Retinal pigment epithelial cell (primary cell): ENCODE results near the gene ARHGAP10.

Experiments
- DNase-seq: peaks from one replicate; pipeline ENCODE4 v3.0.0-alpha.2; 2010; ENCODE audit warnings: low read depth
- H3K4me3 ChIP-seq: 2 replicates; pipeline ENCODE4 v1.5.1; 2011; ENCODE audit warnings: mild to moderate bottlenecking, low read length, control low read depth, moderate library complexity
- CTCF ChIP-seq: conservative IDR thresholded peaks from 2 replicates; pipeline ENCODE4 v1.5.1; 2011; ENCODE audit warnings: low read depth, low read length, control low read depth, inconsistent platforms

Gene ARHGAP10

DNA sequence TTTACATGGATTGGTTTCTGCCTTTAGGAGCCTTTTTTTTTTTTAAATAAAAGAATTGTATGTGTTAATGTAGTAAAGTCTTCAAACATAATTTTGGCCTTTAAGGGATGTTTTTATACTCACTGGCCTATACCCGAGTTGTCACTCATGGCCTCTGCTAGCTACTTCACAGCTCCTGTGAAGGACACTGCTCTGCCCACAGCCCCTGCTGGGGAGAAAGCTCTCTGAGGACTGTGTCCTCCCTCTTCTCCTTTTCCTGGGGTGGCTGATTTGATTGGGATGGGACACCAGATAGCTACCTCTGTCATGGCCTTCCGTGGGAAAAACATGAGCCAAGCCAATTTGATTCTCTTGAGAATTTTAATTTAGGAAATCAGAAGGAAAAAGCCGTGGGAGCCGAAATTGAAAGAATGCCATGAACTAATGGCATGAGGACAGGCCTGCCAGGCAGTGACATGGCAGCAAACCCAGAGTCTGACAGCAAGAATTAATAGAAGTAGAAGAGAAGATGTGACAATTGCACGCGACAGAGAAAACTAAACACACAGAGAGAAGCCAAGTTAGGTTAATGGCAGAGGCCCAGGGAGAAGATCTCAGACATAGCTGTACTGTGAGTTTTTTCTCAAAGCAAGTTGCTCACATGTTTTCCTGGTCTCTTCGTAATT is 81.4 kb downstream of the ARHGAP10 start:
- no peak for DNase-seq
- no peak overlapping the region for H3K4me3 ChIP-seq
- TF ChIP-seq CTCF, result no peak

- H3K4me3 ChIP-seq, result no peak overlapping the region
- no peak for TF ChIP-seq CTCF
- DNase-seq, result no peak
Observed at GRCh38 chr4:147813973-147814372, 82.1 kb downstream of the ARHGAP10 start.

- TF ChIP-seq CTCF, result no peak
- no peak for DNase-seq
- H3K4me3 ChIP-seq, result no peak overlapping the region
Observed at GRCh38 chr4:147814376-147814775, 82.5 kb downstream of the ARHGAP10 start.

DNA sequence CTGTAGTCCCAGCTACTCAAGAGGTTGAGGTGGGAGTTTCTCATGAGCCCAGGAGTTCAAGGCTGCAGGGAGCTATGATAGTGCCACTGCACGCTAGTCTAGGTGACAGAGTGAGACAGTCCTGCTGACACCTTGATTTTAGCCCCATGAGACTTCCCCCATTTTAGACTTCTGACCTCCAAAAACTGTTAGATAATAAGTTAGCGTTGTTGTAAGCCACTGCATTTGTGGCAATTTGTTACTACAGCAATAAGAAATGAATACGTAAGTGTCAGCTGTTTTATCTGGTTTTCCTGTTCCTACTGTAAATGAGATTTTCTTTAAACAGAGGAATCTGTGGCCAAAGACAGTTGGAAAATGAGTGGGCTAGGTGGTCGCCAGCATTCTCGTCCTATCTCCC is 83.9 kb downstream of the ARHGAP10 start:
- TF ChIP-seq CTCF, result no peak
- no peak for DNase-seq
- H3K4me3 ChIP-seq, result no peak overlapping the region

DNA sequence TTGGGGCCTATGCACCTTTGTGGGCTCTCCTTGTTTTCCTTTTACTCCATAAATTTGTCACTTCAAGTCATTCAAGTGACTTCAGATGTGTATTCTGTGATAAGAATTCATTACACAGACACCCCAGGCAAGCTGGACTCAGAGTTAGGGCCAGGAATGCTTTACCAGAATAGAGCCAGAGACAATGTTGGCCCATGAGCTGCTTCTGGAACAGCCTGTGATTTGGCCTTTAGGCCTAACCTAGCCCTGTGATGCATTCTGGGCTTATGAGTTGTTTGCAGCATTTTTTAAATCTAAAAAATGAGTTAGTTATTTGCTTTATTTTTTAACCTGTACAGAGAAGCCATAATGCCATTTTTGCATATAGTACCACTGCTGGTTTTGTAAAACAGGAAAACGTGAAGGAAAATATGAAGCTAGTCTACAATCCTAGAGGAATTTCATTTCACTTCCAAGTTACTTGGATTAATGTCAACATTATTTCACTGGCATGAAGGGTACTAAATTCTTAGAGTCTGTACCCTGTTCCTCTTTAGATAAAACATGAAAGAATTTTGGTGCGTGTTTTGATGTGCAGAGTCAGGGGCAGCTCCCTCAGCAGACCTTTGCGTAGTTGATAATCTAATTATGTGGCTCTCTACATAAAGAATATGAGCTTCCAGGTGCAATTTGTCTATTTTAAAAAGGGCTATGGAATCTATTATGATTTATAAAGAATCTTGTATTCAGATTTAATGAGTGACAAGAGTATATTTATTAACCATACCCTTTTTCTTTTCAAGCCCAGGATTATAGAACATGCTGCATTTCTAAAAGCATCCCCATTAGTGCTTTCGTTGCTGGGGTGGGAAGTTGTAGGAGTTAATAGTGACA is 84.7 kb downstream of the ARHGAP10 start:
- TF ChIP-seq CTCF, result no peak
- H3K4me3 ChIP-seq, result no peak overlapping the region
- no peak for DNase-seq

DNA sequence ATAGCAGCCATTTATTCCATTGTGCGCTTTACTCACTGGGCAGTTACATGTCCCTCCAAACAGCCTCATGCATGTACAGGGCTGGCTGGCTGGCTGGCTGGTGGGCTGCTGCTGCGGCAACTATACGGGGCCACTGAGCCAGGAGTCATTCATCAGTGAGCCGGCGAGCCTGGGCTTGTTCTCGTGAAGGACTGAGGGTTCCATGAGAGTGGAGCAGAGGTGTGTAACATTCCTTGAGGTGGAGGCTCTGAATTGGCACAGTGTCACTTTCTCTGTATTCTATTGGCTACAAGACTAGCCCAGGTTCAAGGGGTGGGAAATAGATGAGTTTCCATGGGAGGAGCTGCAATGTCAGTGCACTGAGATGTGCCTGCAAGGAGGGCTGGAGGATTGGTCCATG is 89.1 kb downstream of the ARHGAP10 start:
- DNase-seq, result no peak
- no peak for TF ChIP-seq CTCF

GRCh38 chr4:147821555-147821954 is 89.7 kb downstream of the ARHGAP10 start:
- TF ChIP-seq CTCF, result no peak
- H3K4me3 ChIP-seq, result no peak overlapping the region
- no peak for DNase-seq

More for the DNA sequence above, 89.1 kb downstream of the ARHGAP10 start:
- no peak overlapping the region for H3K4me3 ChIP-seq
